Kidney epithelial cell (primary cell): ENCODE measurements around the gene TIMELESS. TPM values are rescaled to one million over a fixed set of nuclear protein-coding genes. Genes with fewer than 3 reads are reported as not detected.

Experiments used
- DNase-seq: peaks from one replicate; pipeline ENCODE4 v3.0.0-alpha.2; 2010; ENCODE audit warnings: low read depth
- H3K27me3 ChIP-seq: 2 replicates; pipeline ENCODE4 v1.6.0; 2011; ENCODE audit warnings: low read length; ENCODE audit not compliant: control insufficient read depth, insufficient read depth
- H3K36me3 ChIP-seq: 2 replicates; pipeline ENCODE4 v1.5.1; 2011; ENCODE audit warnings: low read length; ENCODE audit not compliant: control insufficient read depth, insufficient read depth
- H3K4me3 ChIP-seq: 2 replicates; pipeline ENCODE4 v1.5.1; 2011; ENCODE audit warnings: low read depth, mild to moderate bottlenecking, control low read depth, low read length
- CTCF ChIP-seq: IDR thresholded peaks from 2 replicates; pipeline ENCODE4 v1.5.1; 2011; ENCODE audit warnings: mild to moderate bottlenecking, moderate library complexity, low read length, control low read depth, inconsistent platforms; ENCODE audit not compliant: insufficient read depth, poor library complexity, severe bottlenecking
- total RNA-seq: library from RNA; depleted of rRNA; stranded (reverse); fragments of >200 nt; gene quantifications from 2 replicates; pipeline ENCODE4 v1.2.3, GENCODE V29; 2015

TIMELESS gene
- total RNA-seq, 1 donor from 2014 or later: 15.5 TPM

- no peak for TF ChIP-seq CTCF
- Histone ChIP-seq H3K36me3 (no peaks in the 10 kb centered on the region), H3K27me3 (no peaks in the 10 kb centered on the region), H3K4me3 (no peak overlapping the region)
- no peak for DNase-seq
Observed at GRCh38 chr12:56398324-56398723, 50.9 kb downstream of the TIMELESS start.

GRCh38 chr12:56392331-56392730 is 56.9 kb downstream of the TIMELESS start:
- Histone ChIP-seq H3K36me3 (no peaks in the 10 kb centered on the region), H3K27me3 (no peaks in the 10 kb centered on the region), H3K4me3 (no peak overlapping the region)
- no peak for TF ChIP-seq CTCF
- DNase-seq: no peak

GRCh38 chr12:56391721-56392120 is 57.5 kb downstream of the TIMELESS start:
- no peak overlapping the region for H3K4me3 ChIP-seq
- DNase-seq: no peak
- no peaks in the 10 kb centered on the region for H3K27me3 ChIP-seq
- no peak for TF ChIP-seq CTCF
- H3K36me3 ChIP-seq: no peaks in the 10 kb centered on the region

GRCh38 chr12:56389412-56389811 is 59.8 kb downstream of the TIMELESS start:
- no peak for TF ChIP-seq CTCF
- Histone ChIP-seq H3K36me3 (no peaks in the 10 kb centered on the region), H3K4me3 (no peak overlapping the region), H3K27me3 (no peaks in the 10 kb centered on the region)
- no peak for DNase-seq

- TF ChIP-seq CTCF: no peak
- no peak for DNase-seq
- Histone ChIP-seq H3K36me3 (no peaks in the 10 kb centered on the region), H3K4me3 (no peak overlapping the region), H3K27me3 (no peaks in the 10 kb centered on the region)
Observed at GRCh38 chr12:56387152-56387736, 62.0 kb downstream of the TIMELESS start.

- no peaks in the 10 kb centered on the region for H3K36me3 ChIP-seq
- no peak for DNase-seq
- TF ChIP-seq CTCF: no peak
Observed at GRCh38 chr12:56385873-56386272, 63.4 kb downstream of the TIMELESS start.

More at GRCh38 chr12:56385873-56386272, 63.4 kb downstream of the TIMELESS start:
- no peak overlapping the region for H3K4me3 ChIP-seq
- H3K27me3 ChIP-seq: no peaks in the 10 kb centered on the region
